Measurements from ENCODE around the gene OR4S2.

The OR4S2 gene

GRCh38 chr11:55661901-55662300 lies 13.8 kb downstream of the OR4S2 start, which contains the start of gene OR4C6:
TSS of gene OR4C6 (plus strand) at chr11:55662201. CDS start at chr11:55665167, 2,966 bp downstream.
- Histone ChIP-seq H3K27ac (ENCODE audit: low read length) (no peak within 1 kb of the TSS), H3K9me3 (ENCODE audit: insufficient read depth, low read length) (no peaks in the 10 kb centered on the region), H2AFZ (ENCODE audit: low read depth, low read length) (no peak within 1 kb of the TSS), H3K4me2 (ENCODE audit: low read length) (no peak within 1 kb of the TSS), H3K36me3 (replicated peaks; ENCODE audit: low read depth, low read length) (no peaks in the 10 kb centered on the region), H3K79me2 (ENCODE audit: low read length) (no peaks in the 10 kb centered on the region), H4K20me1 (ENCODE audit: insufficient read depth, low read length) (no peaks in the 10 kb centered on the region), H3K9ac (ENCODE audit: low read length) (no peak within 1 kb of the TSS), H3K4me3 (ENCODE audit: low read length) (no peak within 1 kb of the TSS), H3K27me3 (ENCODE audit: low read depth, low read length) (0 out of 2 replicates have a peak, but pooled peaks cover 2% of the 10 kb centered on the region), H3K4me1 (ENCODE audit: low read length) (peaks cover 26% of the 10 kb centered on the region)
- no peak for TF ChIP-seq EZH2phosphoT487 (IDR thresholded peaks at IDR 0.05; ENCODE audit: low read depth)
- no peak for TF ChIP-seq CTCF (IDR thresholded peaks at IDR 0.05; ENCODE audit: low read depth, low read length)

GRCh38 chr11:55669376-55669775 lies 21.2 kb downstream of the OR4S2 start:
- Histone ChIP-seq H3K4me3 (ENCODE audit: low read length) (no peak overlapping the region), H4K20me1 (ENCODE audit: insufficient read depth, low read length) (no peaks in the 10 kb centered on the region), H3K27me3 (ENCODE audit: low read depth, low read length) (no peaks in the 10 kb centered on the region), H3K4me1 (ENCODE audit: low read length) (peaks cover 6% of the 10 kb centered on the region; the same call in 1 of the 2 replicates), H3K9me3 (ENCODE audit: insufficient read depth, low read length) (no peaks in the 10 kb centered on the region), H3K27ac (ENCODE audit: low read length) (no peak overlapping the region), H3K4me2 (ENCODE audit: low read length) (no peak overlapping the region), H3K9ac (ENCODE audit: low read length) (no peak overlapping the region), H2AFZ (ENCODE audit: low read depth, low read length) (no peak overlapping the region), H3K36me3 (replicated peaks; ENCODE audit: low read depth, low read length) (no peaks in the 10 kb centered on the region), H3K79me2 (ENCODE audit: low read length) (no peaks in the 10 kb centered on the region)
- TF ChIP-seq CTCF (IDR thresholded peaks at IDR 0.05; ENCODE audit: low read depth, low read length) = no peak
- TF ChIP-seq EZH2phosphoT487 (IDR thresholded peaks at IDR 0.05; ENCODE audit: low read depth) = no peak

GRCh38 chr11:55673860-55674259 lies 25.7 kb downstream of the OR4S2 start:
- Histone ChIP-seq H3K27ac (ENCODE audit: low read length) (no peak overlapping the region), H3K4me2 (ENCODE audit: low read length) (no peak overlapping the region), H3K4me1 (ENCODE audit: low read length) (peaks cover 6% of the 10 kb centered on the region; the same call in 1 of the 2 replicates), H3K27me3 (ENCODE audit: low read depth, low read length) (no peaks in the 10 kb centered on the region), H3K79me2 (ENCODE audit: low read length) (no peaks in the 10 kb centered on the region), H4K20me1 (ENCODE audit: insufficient read depth, low read length) (no peaks in the 10 kb centered on the region), H2AFZ (ENCODE audit: low read depth, low read length) (no peak overlapping the region), H3K4me3 (ENCODE audit: low read length) (no peak overlapping the region), H3K9ac (ENCODE audit: low read length) (no peak overlapping the region), H3K36me3 (replicated peaks; ENCODE audit: low read depth, low read length) (no peaks in the 10 kb centered on the region), H3K9me3 (ENCODE audit: insufficient read depth, low read length) (no peaks in the 10 kb centered on the region)
- TF ChIP-seq EZH2phosphoT487 (IDR thresholded peaks at IDR 0.05; ENCODE audit: low read depth) (no peak), CTCF (IDR thresholded peaks at IDR 0.05; ENCODE audit: low read depth, low read length) (no peak)

- Histone ChIP-seq H3K36me3 (replicated peaks; ENCODE audit: low read depth, low read length) (peaks cover 3% of the 10 kb centered on the region), H4K20me1 (ENCODE audit: insufficient read depth, low read length) (no peaks in the 10 kb centered on the region), H2AFZ (ENCODE audit: low read depth, low read length) (no peak overlapping the region), H3K27me3 (ENCODE audit: low read depth, low read length) (no peaks in the 10 kb centered on the region), H3K9me3 (ENCODE audit: insufficient read depth, low read length) (no peaks in the 10 kb centered on the region), H3K4me2 (ENCODE audit: low read length) (peak overlapping the region; percentile 22), H3K4me3 (ENCODE audit: low read length) (no peak overlapping the region), H3K27ac (ENCODE audit: low read length) (no peak overlapping the region), H3K9ac (ENCODE audit: low read length) (no peak overlapping the region), H3K79me2 (ENCODE audit: low read length) (no peaks in the 10 kb centered on the region), H3K4me1 (ENCODE audit: low read length) (peaks cover 11% of the 10 kb centered on the region)
- TF ChIP-seq CTCF (IDR thresholded peaks at IDR 0.05; ENCODE audit: low read depth, low read length) (no peak), EZH2phosphoT487 (IDR thresholded peaks at IDR 0.05; ENCODE audit: low read depth) (no peak)
Measured at GRCh38 chr11:55697817-55698216, 49.7 kb downstream of the OR4S2 start.

Measured in OCI-LY3 (cell line).